ENCODE data around the gene SPRED1. TPM values are rescaled to one million over a fixed set of nuclear protein-coding genes. Genes with fewer than 3 reads are reported as not detected.
A peak's percentile ranks its signal among the peaks of the same experiment; 100 is the strongest.

SPRED1 gene
- total and polyA plus RNA-seq, 2 of the 4 experiments (the other 2 are of a cell fraction), result 6.6 to 17.9 TPM

- ATAC-seq (ENCODE audit: low read depth), result no peak
- H3K27ac ChIP-seq (ENCODE audit: insufficient read depth, low read length), result no peak overlapping the region
- CTCF ChIA-PET, result interaction anchor here (1.7 kb wide), 1 partner anchor 10 kb away, joined by 6 read pairs; no protein-coding TSS in a partner anchor
These were observed 72.5 kb downstream of the SPRED1 start for GRCh38 chr15:38324939-38325647.

More at GRCh38 chr15:38324939-38325647, 72.5 kb downstream of the SPRED1 start:
- Histone ChIP-seq H3K27me3 (ENCODE audit: control insufficient read depth, insufficient read depth, low read length) (no peaks in the 10 kb centered on the region), H2BK5ac (ENCODE audit: low read depth, low read length, poor library complexity, severe bottlenecking) (no peak overlapping the region), H3K9me1 (ENCODE audit: insufficient read depth, low read length) (peaks cover 3% of the 10 kb centered on the region; the same call in 1 of the 2 replicates), H3K4me3 (ENCODE audit: insufficient read depth, low read depth, low read length) (no peak overlapping the region), H2AK5ac (ENCODE audit: low read depth, low read length) (no peak overlapping the region), H2BK120ac (ENCODE audit: low read depth, low read length) (no peak overlapping the region), H4K20me1 (ENCODE audit: insufficient read depth, low read length) (peaks cover 14% of the 10 kb centered on the region; the same call in 1 of the 2 replicates), H2AFZ (replicated peaks; ENCODE audit: low read length, poor library complexity) (no peak overlapping the region), H3K4ac (ENCODE audit: low read depth, low read length) (0 out of 2 replicates have a peak overlapping the region, but pooled peaks have one; percentile 8), H2AK9ac (replicated peaks; ENCODE audit: low read depth, low read length, poor library complexity) (no peak overlapping the region), H4K5ac (ENCODE audit: low read depth, low read length) (no peak overlapping the region), H3K14ac (replicated peaks; ENCODE audit: low read depth, low read length) (0 out of 2 replicates have a peak overlapping the region, but pooled peaks have one; percentile 17), H3K4me1 (ENCODE audit: control insufficient read depth, insufficient read depth, low read length) (peaks cover 3% of the 10 kb centered on the region; the same call in 1 of the 2 replicates), H3K9me3 (ENCODE audit: control insufficient read depth, insufficient read depth, low read length) (no peaks in the 10 kb centered on the region), H3K36me3 (ENCODE audit: control insufficient read depth, insufficient read depth, low read length) (peaks cover 11% of the 10 kb centered on the region), H3K23ac (ENCODE audit: low read depth, low read length) (no peak overlapping the region), H3K56ac (ENCODE audit: extremely low read depth, insufficient read depth, low read length) (no peak overlapping the region), H3K18ac (ENCODE audit: low read depth, low read length) (no peak overlapping the region), H3K79me1 (ENCODE audit: low read depth in 1 of 2, low read length in 2 of 2) (peaks cover 20 to 50% of the 10 kb centered on the region in 2 experiments), H4K91ac (ENCODE audit: insufficient read depth, low read depth, low read length) (no peak overlapping the region), H2BK20ac (ENCODE audit: low read depth, low read length) (no peak overlapping the region), H3K4me2 (ENCODE audit: low read depth, low read length) (no peak overlapping the region), H2BK15ac (ENCODE audit: low read depth, low read length) (no peak overlapping the region), H3K9ac (ENCODE audit: low read depth, low read length) (no peak overlapping the region), H4K8ac (ENCODE audit: low read depth in 2 of 2, low read length in 2 of 2) (no peak overlapping the region)
- in situ Hi-C loops (cut with MboI; ENCODE audit: low sequenced_read_pairs) (no loop called here), dilution Hi-C loops (cut with HindIII; ENCODE audit: low sequenced_read_pairs, unreplicated experiment) (no loop called here), intact Hi-C loops (cut with micrococcal nuclease) (no loop called here)
- no peak for DNase-seq
- TF ChIP-seq NFE2L2 (IDR thresholded peaks at IDR 0.05; ENCODE audit: low read depth, low read length) (no peak), BHLHE40 (IDR thresholded peaks at IDR 0.05; ENCODE audit: low read depth, low read length) (no peak), FOS (IDR thresholded peaks at IDR 0.05; ENCODE audit: low read depth, low read length) (no peak)
- POLR2A ChIA-PET (ENCODE audit: unreplicated experiment), result no interaction called here
- no CpG with 5 or more reads among the region's 7 CpGs for WGBS, 2 experiments (ENCODE audit: extremely low coverage in 2 of 2, insufficient read length in 1 of 2)
- BruUV-seq (replicated peaks), result no TSS peak
